Rectal smooth muscle tissue (tissue), 1 donor: ENCODE data around the gene IL1F10.

Source experiments
- H3K27ac ChIP-seq: one replicate; pipeline ENCODE4 v1.7.0; 2013; ENCODE audit warnings: low read depth, low read length, inconsistent platforms
- H3K27me3 ChIP-seq: one replicate; pipeline ENCODE4 v1.7.0; 2013; ENCODE audit warnings: low read length; ENCODE audit not compliant: control insufficient read depth, insufficient read depth
- H3K36me3 ChIP-seq: one replicate; pipeline ENCODE4 v1.7.0; 2013; ENCODE audit warnings: low read length; ENCODE audit not compliant: control insufficient read depth, insufficient read depth
- H3K4me1 ChIP-seq: one replicate; pipeline ENCODE4 v1.7.0; 2013; ENCODE audit warnings: low read length; ENCODE audit not compliant: control insufficient read depth, insufficient read depth
- H3K4me3 ChIP-seq: one replicate; pipeline ENCODE4 v1.7.0; 2013; ENCODE audit warnings: low read length
- H3K9ac ChIP-seq: one replicate; pipeline ENCODE4 v1.7.0; 2013; ENCODE audit warnings: low read length

IL1F10 gene

DNA sequence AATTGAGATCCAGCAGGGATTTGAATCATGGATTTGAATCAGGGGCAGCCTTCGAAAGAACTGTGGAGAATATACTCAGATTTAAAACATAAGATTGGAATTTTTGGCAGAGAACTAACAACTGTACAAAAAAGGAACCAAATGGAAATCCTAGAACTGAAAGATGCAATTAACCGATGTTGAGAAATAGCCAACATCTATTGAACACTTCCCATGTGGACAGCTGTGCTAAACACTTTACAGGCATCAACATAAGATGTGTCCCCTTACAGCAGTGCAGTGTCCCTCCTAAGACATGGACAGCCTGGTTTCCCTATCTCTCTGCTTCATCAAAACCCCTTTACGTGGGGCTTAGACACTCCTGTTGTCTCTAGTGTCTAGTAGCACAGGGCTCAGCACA is 56.0 kb downstream of the IL1F10 start:
- H3K9ac ChIP-seq = no peak overlapping the region
- H3K27ac ChIP-seq = no peak overlapping the region
- no peaks in the 10 kb centered on the region for H3K4me1 ChIP-seq
- no peak overlapping the region for H3K4me3 ChIP-seq
- no peaks in the 10 kb centered on the region for H3K36me3 ChIP-seq
- H3K27me3 ChIP-seq = no peaks in the 10 kb centered on the region

DNA sequence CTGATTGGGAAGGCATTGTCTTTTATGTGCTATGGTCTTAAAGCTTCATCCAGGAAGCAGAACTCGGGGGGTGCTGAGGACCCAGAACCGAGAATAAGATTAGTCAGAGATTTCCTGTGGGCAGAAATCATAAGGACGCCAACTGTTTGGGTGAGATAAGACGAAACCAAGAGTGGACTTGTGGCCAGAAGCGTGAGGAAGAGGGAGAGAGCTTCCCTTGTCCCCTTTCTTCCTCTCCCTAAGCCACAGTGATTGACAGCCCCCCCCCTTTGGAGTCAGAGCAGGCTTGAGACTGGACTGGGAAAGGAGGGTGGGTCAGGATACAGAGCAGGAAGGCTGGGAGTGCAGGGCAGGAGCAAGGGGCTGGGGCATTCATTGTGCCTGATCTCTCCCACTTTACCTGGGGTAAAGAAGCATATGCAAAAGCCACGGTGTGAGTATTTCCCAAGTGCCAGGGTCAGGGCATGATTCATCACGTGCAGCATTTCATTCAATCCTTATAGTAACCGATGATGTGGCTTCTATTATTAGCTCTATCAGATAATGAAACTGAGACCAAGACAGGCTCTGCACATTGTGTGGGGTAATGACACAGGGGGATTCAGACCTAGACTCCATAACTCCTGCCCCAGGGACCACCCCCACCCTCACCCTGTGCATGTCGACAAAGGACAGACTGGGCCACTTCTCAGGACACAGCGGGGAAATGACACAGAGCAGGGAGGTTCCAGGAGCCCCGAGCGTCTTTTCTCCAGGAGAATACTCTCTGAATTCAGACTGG is 56.6 kb downstream of the IL1F10 start:
- Histone ChIP-seq H3K36me3 (no peaks in the 10 kb centered on the region), H3K4me3 (no peak overlapping the region), H3K4me1 (no peaks in the 10 kb centered on the region), H3K27me3 (no peaks in the 10 kb centered on the region), H3K9ac (no peak overlapping the region), H3K27ac (no peak overlapping the region)
